Caco-2 (cell line): ENCODE data around the gene DNAJC8. TPM values are rescaled to one million over a fixed set of nuclear protein-coding genes. Genes with fewer than 3 reads are reported as not detected.

Experiments
- BruUV-seq: library from RNA; stranded (reverse); fragments of 400-500 nt; replicated peaks from 2 replicates; lab custom pipeline; 2021; lab: Mats Ljungman, UMichigan
- CTCF ChIA-PET: fragments of 300-600 bp; sonication (Branson Sonifier 250); formaldehyde crosslinking; loops from one replicate; lab custom pipeline; 2022; ENCODE audit warnings: antibody characterized with exemption; lab: Charles Lee
- POLR2A ChIA-PET: fragments of 300-600 bp; sonication (Branson Sonifier 250); formaldehyde crosslinking; loops from one replicate; lab custom pipeline; 2022; ENCODE audit warnings: antibody characterized with exemption; lab: Charles Lee
- DNase-seq, 2 experiments: peaks; one replicate each; pipeline versions ENCODE4 v3.0.0 to v3.0.0-alpha.2; 2020 to 2022
- H3K27me3 ChIP-seq: replicated peaks from 2 replicates; pipeline ENCODE4 v1.6.0; 2011; ENCODE audit warnings: low read length; ENCODE audit not compliant: control insufficient read depth, insufficient read depth
- H3K36me3 ChIP-seq: 2 replicates; pipeline ENCODE4 v1.5.1; 2011; ENCODE audit warnings: low read length; ENCODE audit not compliant: control insufficient read depth, insufficient read depth
- H3K4me1 ChIP-seq: fragments of 250-450 bp; sonication (Bioruptor Pico); 2 replicates; pipeline ENCODE4 v1.5.1; 2020; ENCODE audit warnings: mild to moderate bottlenecking
- H3K4me3 ChIP-seq: 2 replicates; pipeline ENCODE4 v1.5.1; 2011; ENCODE audit warnings: low read depth, mild to moderate bottlenecking, control low read depth, low read length
- H3K9me3 ChIP-seq: fragments of 250-450 bp; sonication (Bioruptor Pico); 2 replicates; pipeline ENCODE4 v1.5.1; 2020; ENCODE audit warnings: mild to moderate bottlenecking, moderate library complexity
- H3K27ac Mint-ChIP-seq: one replicate; pipeline ENCODE4 v1.8.0; 2022; ENCODE audit warnings: mixed read lengths; ENCODE audit not compliant: unreplicated experiment
- H3K27me3 Mint-ChIP-seq: one replicate; pipeline ENCODE4 v1.8.0; 2022; ENCODE audit warnings: mixed read lengths; ENCODE audit not compliant: insufficient read depth, unreplicated experiment
- H3K36me3 Mint-ChIP-seq: one replicate; pipeline ENCODE4 v1.8.0; 2022; ENCODE audit warnings: mild to moderate bottlenecking, mixed read lengths; ENCODE audit not compliant: insufficient read depth, unreplicated experiment
- H3K4me1 Mint-ChIP-seq: one replicate; pipeline ENCODE4 v1.8.0; 2022; ENCODE audit warnings: low read depth, mixed read lengths; ENCODE audit not compliant: unreplicated experiment
- H3K4me3 Mint-ChIP-seq: one replicate; pipeline ENCODE4 v1.8.0; 2022; ENCODE audit warnings: mild to moderate bottlenecking, moderate library complexity, mixed read lengths; ENCODE audit not compliant: unreplicated experiment
- H3K9me3 Mint-ChIP-seq: one replicate; pipeline ENCODE4 v1.8.0; 2022; ENCODE audit warnings: mixed read lengths; ENCODE audit not compliant: unreplicated experiment
- intact Hi-C: fragments of 100-400 bp; cut with micrococcal nuclease; formaldehyde crosslinking; loops from one replicate; pipeline ENCODE4 v1.10.0; 2022; ENCODE audit not compliant: unreplicated experiment
- total RNA-seq: library from RNA; stranded (reverse); gene quantifications from 2 replicates; pipeline ENCODE4 v1.2.3, GENCODE V29; 2022
- TF ChIP-seq, protein P1 (sequence below), 2 experiments: fragments of 200-600 bp in 1 of 2; IDR thresholded peaks; 1 replicate in 1 of 2; 2 replicates in 1 of 2; pipeline versions ENCODE4 v1.5.1 to v1.8.0; 2011 to 2022; ENCODE audit warnings: antibody characterized with exemption in 1 of 2, control low read depth in 1 of 2, inconsistent platforms in 1 of 2, low read depth in 1 of 2, low read length in 1 of 2, mild to moderate bottlenecking in 1 of 2, moderate library complexity in 1 of 2; ENCODE audit not compliant: insufficient read depth in 1 of 2, severe bottlenecking in 1 of 2, unreplicated experiment in 1 of 2

The DNAJC8 gene
- total RNA-seq, 1 experiment from 2014 or later: 69.4 TPM

- TF ChIP-seq, protein P1, sequence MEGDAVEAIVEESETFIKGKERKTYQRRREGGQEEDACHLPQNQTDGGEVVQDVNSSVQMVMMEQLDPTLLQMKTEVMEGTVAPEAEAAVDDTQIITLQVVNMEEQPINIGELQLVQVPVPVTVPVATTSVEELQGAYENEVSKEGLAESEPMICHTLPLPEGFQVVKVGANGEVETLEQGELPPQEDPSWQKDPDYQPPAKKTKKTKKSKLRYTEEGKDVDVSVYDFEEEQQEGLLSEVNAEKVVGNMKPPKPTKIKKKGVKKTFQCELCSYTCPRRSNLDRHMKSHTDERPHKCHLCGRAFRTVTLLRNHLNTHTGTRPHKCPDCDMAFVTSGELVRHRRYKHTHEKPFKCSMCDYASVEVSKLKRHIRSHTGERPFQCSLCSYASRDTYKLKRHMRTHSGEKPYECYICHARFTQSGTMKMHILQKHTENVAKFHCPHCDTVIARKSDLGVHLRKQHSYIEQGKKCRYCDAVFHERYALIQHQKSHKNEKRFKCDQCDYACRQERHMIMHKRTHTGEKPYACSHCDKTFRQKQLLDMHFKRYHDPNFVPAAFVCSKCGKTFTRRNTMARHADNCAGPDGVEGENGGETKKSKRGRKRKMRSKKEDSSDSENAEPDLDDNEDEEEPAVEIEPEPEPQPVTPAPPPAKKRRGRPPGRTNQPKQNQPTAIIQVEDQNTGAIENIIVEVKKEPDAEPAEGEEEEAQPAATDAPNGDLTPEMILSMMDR (IDR thresholded peaks at IDR 0.05; ENCODE audit: insufficient read depth in 1 of 2, low read depth in 1 of 2, low read length in 1 of 2, severe bottlenecking in 1 of 2, unreplicated experiment in 1 of 2): no peak
- Mint-ChIP-seq H3K4me3 (no peak overlapping the region), H3K27me3 (no peaks in the 10 kb centered on the region), H3K4me1 (peaks cover 6% of the 10 kb centered on the region), H3K9me3 (no peaks in the 10 kb centered on the region), H3K36me3 (no peaks in the 10 kb centered on the region), H3K27ac (no peak overlapping the region)
- no peaks in the 10 kb centered on the region for H3K9me3 ChIP-seq
- intact Hi-C loops: no loop called here
- no peak for DNase-seq
- H3K36me3 ChIP-seq: no peaks in the 10 kb centered on the region
- no TSS peak for BruUV-seq
- no peaks in the 10 kb centered on the region for H3K27me3 ChIP-seq
- no peaks in the 10 kb centered on the region for H3K4me1 ChIP-seq
- ChIA-PET CTCF (interaction anchor here (0.6 kb wide), 1 partner anchor 244 kb away, joined by 3 read pairs; no protein-coding TSS in a partner anchor), POLR2A (no interaction called here)
- H3K4me3 ChIP-seq: no peak overlapping the region
These were observed 71.1 kb downstream of the DNAJC8 start for GRCh38 chr1:28161751-28162150.

- H3K27ac Mint-ChIP-seq: no peak overlapping the region
- H3K36me3 Mint-ChIP-seq: no peaks in the 10 kb centered on the region
- ChIA-PET POLR2A (interaction anchor here (0.6 kb wide), 1 partner anchor 511 kb away, joined by 5 read pairs; no protein-coding TSS in a partner anchor), CTCF (no interaction called here)
- DNase-seq: no peak
- H3K9me3 ChIP-seq: no peaks in the 10 kb centered on the region
- no peaks in the 10 kb centered on the region for H3K9me3 Mint-ChIP-seq
- no TSS peak for BruUV-seq
- H3K4me3 Mint-ChIP-seq: no peak overlapping the region
- TF ChIP-seq, protein P1 (IDR thresholded peaks at IDR 0.05; ENCODE audit: insufficient read depth in 1 of 2, low read depth in 1 of 2, low read length in 1 of 2, severe bottlenecking in 1 of 2, unreplicated experiment in 1 of 2): no peak
- H3K27me3 Mint-ChIP-seq: no peaks in the 10 kb centered on the region
- H3K4me1 ChIP-seq: no peaks in the 10 kb centered on the region
- intact Hi-C loops: no loop called here
- H3K4me3 ChIP-seq: no peak overlapping the region
- no peaks in the 10 kb centered on the region for H3K36me3 ChIP-seq
- H3K4me1 Mint-ChIP-seq: peaks cover 6% of the 10 kb centered on the region
- H3K27me3 ChIP-seq: no peaks in the 10 kb centered on the region
These were observed 72.0 kb downstream of the DNAJC8 start for GRCh38 chr1:28160782-28161266.

- BruUV-seq: no TSS peak
These were observed 73.1 kb downstream of the DNAJC8 start for GRCh38 chr1:28159680-28160079.

More at GRCh38 chr1:28159680-28160079, 73.1 kb downstream of the DNAJC8 start:
- Histone ChIP-seq H3K27me3 (no peaks in the 10 kb centered on the region), H3K9me3 (no peaks in the 10 kb centered on the region), H3K4me1 (no peaks in the 10 kb centered on the region), H3K36me3 (no peaks in the 10 kb centered on the region), H3K4me3 (no peak overlapping the region)
- DNase-seq: no peak
- ChIA-PET CTCF (no interaction called here), POLR2A (no interaction called here)
- H3K27me3 Mint-ChIP-seq: no peaks in the 10 kb centered on the region
- intact Hi-C loops: no loop called here
- peaks cover 6% of the 10 kb centered on the region for H3K4me1 Mint-ChIP-seq
- TF ChIP-seq, protein P1 (IDR thresholded peaks at IDR 0.05; ENCODE audit: insufficient read depth in 1 of 2, low read depth in 1 of 2, low read length in 1 of 2, severe bottlenecking in 1 of 2, unreplicated experiment in 1 of 2): no peak
- no peak overlapping the region for H3K4me3 Mint-ChIP-seq
- H3K36me3 Mint-ChIP-seq: no peaks in the 10 kb centered on the region
- H3K9me3 Mint-ChIP-seq: no peaks in the 10 kb centered on the region
- no peak overlapping the region for H3K27ac Mint-ChIP-seq
